GM13977 (cell line): ENCODE results near the gene PTGFRN.

Source experiments
- DNase-seq: peaks from one replicate; pipeline ENCODE4 v3.0.0; 2012; ENCODE audit warnings: low spot score
- CTCF ChIP-seq: IDR thresholded peaks from 2 replicates; pipeline ENCODE4 v1.5.1; 2012; ENCODE audit warnings: mild to moderate bottlenecking, control low read depth; ENCODE audit not compliant: insufficient read depth; ENCODE audit errors: extremely low read depth, missing control alignments
- in situ Hi-C: fragments of 300-500 bp; cut with MboI; formaldehyde crosslinking; loops from one replicate; pipeline ENCODE4 v1.12.0; 2022; ENCODE audit warnings: low sequenced_read_pairs, low pct_unique_long_range_greater_than_20kb, mixed read lengths, inconsistent platforms; ENCODE audit not compliant: unreplicated experiment

PTGFRN gene

GRCh38 chr1:117017648-117018047 lies 107.9 kb downstream of the PTGFRN start:
- TF ChIP-seq CTCF: no peak
- DNase-seq: no peak
- in situ Hi-C loops: no loop called here

- in situ Hi-C loops: no loop called here
- TF ChIP-seq CTCF: no peak
- DNase-seq: no peak
Measured at GRCh38 chr1:117020526-117021156, 110.9 kb downstream of the PTGFRN start.

GRCh38 chr1:117022114-117022513 lies 112.4 kb downstream of the PTGFRN start:
- no peak for DNase-seq
- TF ChIP-seq CTCF: no peak
- in situ Hi-C loops: no loop called here

GRCh38 chr1:117025568-117025967 lies 115.9 kb downstream of the PTGFRN start:
- TF ChIP-seq CTCF: no peak
- in situ Hi-C loops: no loop called here
- DNase-seq: no peak

GRCh38 chr1:117026361-117026760 lies 116.6 kb downstream of the PTGFRN start:
- no peak for DNase-seq
- TF ChIP-seq CTCF: no peak
- in situ Hi-C loops: no loop called here

- in situ Hi-C loops: no loop called here
- TF ChIP-seq CTCF: no peak
- DNase-seq: no peak
Measured at GRCh38 chr1:117029685-117030084, 120.0 kb downstream of the PTGFRN start.
